SK-N-MC (cell line): Measurements from ENCODE around the gene DNAH9.

Experiments used
- EZH2 ChIP-seq: fragments of 200-600 bp; sonication (generic); IDR thresholded peaks from one replicate; pipeline ENCODE4 v1.6.1; 2017; ENCODE audit warnings: antibody characterized with exemption
- POLR2AphosphoS5 ChIP-seq: IDR thresholded peaks from 2 replicates; pipeline ENCODE4 v1.6.1; 2012; ENCODE audit warnings: mild to moderate bottlenecking, low read depth, low read length, borderline replicate concordance

DNA sequence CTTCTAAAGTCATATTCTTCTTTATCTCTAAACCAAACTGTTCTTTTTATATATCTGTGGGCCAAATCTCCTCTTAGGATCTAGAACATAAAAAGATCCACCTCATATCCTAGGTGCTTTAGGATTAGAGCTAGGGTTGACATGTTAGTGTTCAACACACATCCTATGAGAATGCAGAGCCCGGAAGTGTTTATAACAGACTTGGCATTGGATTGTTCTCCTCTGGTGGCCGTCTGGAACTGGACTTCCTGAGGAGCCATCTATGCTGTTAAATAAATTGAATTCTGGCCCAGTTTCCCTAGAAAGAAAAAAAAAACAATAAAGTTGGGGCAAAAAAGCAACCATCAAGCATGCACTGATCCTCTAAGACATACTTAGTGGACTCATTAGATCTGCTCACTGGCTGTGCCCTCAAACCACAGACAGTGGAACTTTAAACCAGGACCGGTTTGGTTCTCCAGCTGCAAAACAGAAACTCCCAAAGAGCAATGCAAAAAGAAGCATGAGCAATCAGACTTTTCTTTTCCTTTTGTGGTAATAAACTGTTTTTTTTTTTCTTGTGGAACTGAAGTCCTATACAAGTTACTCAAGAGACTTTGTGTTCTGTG, 216.5 kb downstream of the DNAH9 start:
- TF ChIP-seq EZH2 (no peak), POLR2AphosphoS5 (no peak)
